GM21390 (cell line): Measurements from ENCODE around the gene NOL11.
"Not testable (repeated sequence)": the region's sequence is repeated elsewhere in the genome, so short reads cannot be mapped to it uniquely, and the experiment has no call there.

Experiments used
- ATAC-seq: cut with Tn5 transposase; IDR thresholded peaks from one replicate; pipeline ENCODE4 v1.9.1; 2021; ENCODE audit not compliant: unreplicated experiment

The NOL11 gene

GRCh38 chr17:67752160-67752559, 34.4 kb downstream of the NOL11 start:
- ATAC-seq = not testable (repeated sequence)

GRCh38 chr17:67753026-67753425, 35.3 kb downstream of the NOL11 start:
- no peak for ATAC-seq

GRCh38 chr17:67754001-67754400, 36.3 kb downstream of the NOL11 start:
- no peak for ATAC-seq

GRCh38 chr17:67754686-67755085, 37.0 kb downstream of the NOL11 start:
- not testable (repeated sequence) for ATAC-seq

- ATAC-seq = not testable (repeated sequence)
Observed at GRCh38 chr17:67756766-67757165, 39.0 kb downstream of the NOL11 start.

- no peak for ATAC-seq
Observed at GRCh38 chr17:67759355-67760171, 41.8 kb downstream of the NOL11 start.

- no peak for ATAC-seq
Observed at GRCh38 chr17:67765623-67766022, 47.9 kb downstream of the NOL11 start.

GRCh38 chr17:67769231-67769630, 51.5 kb downstream of the NOL11 start:
- ATAC-seq = no peak

- ATAC-seq = no peak
Observed at GRCh38 chr17:67770539-67770938, 52.8 kb downstream of the NOL11 start.

- no peak for ATAC-seq
Observed at GRCh38 chr17:67772679-67773078, 54.9 kb downstream of the NOL11 start.

GRCh38 chr17:67773246-67773645, 55.5 kb downstream of the NOL11 start:
- no peak for ATAC-seq

GRCh38 chr17:67779098-67779672, 61.4 kb downstream of the NOL11 start:
- ATAC-seq = no peak

GRCh38 chr17:67784364-67785121, 66.8 kb downstream of the NOL11 start:
- no peak for ATAC-seq

- no peak for ATAC-seq
Observed at GRCh38 chr17:67785122-67785477, 67.4 kb downstream of the NOL11 start.

GRCh38 chr17:67785504-67785903, 67.8 kb downstream of the NOL11 start:
- ATAC-seq = no peak
